Activated B cell treated with CpG ODN at 0.5 μM for 24 hours (primary cell): ENCODE data around the gene RBM38. TPM values are rescaled to one million over a fixed set of nuclear protein-coding genes. Genes with fewer than 3 reads are reported as not detected.

ENCODE experiments used
- ATAC-seq: fragments of 200-7000 bp; cut with Tn5 transposase; one replicate; pipeline ENCODE4 v1.10.0; 2021; ENCODE audit warnings: low read depth, mild to moderate bottlenecking, moderate library complexity
- CTCF ChIA-PET: fragments of 350-600 bp; sonication (Branson Sonifier 250); formaldehyde crosslinking; loops from one replicate; lab custom pipeline; 2021; ENCODE audit warnings: antibody characterized with exemption; lab: Charles Lee
- POLR2A ChIA-PET: fragments of 350-600 bp; sonication (Branson Sonifier 250); formaldehyde crosslinking; loops from one replicate; lab custom pipeline; 2021; ENCODE audit warnings: antibody characterized with exemption; lab: Charles Lee
- DNase-seq: peaks from one replicate; pipeline ENCODE4 v3.0.0; 2022
- H3K27ac Mint-ChIP-seq: one replicate; pipeline ENCODE4 v1.8.0; 2020; ENCODE audit warnings: mixed read lengths
- H3K27me3 Mint-ChIP-seq: one replicate; pipeline ENCODE4 v1.8.0; 2021; ENCODE audit warnings: mixed read lengths
- H3K36me3 Mint-ChIP-seq: one replicate; pipeline ENCODE4 v1.8.0; 2021; ENCODE audit warnings: low read depth, mixed read lengths
- H3K4me1 Mint-ChIP-seq: one replicate; pipeline ENCODE4 v1.8.0; 2021; ENCODE audit warnings: mixed read lengths
- H3K4me3 Mint-ChIP-seq: one replicate; pipeline ENCODE4 v1.8.0; 2020; ENCODE audit warnings: mild to moderate bottlenecking, mixed read lengths
- H3K9me3 Mint-ChIP-seq: one replicate; pipeline ENCODE4 v1.8.0; 2020; ENCODE audit warnings: mixed read lengths
- intact Hi-C: fragments of 100-400 bp; cut with micrococcal nuclease; formaldehyde crosslinking; loops from one replicate; pipeline ENCODE4 v1.15.1; 2024
- total RNA-seq: library from RNA; stranded (reverse); gene quantifications from 2 replicates; pipeline ENCODE4 v1.2.3, GENCODE V29; 2022
- TF ChIP-seq, protein P1 (sequence below): fragments of 200-600 bp; IDR thresholded peaks from one replicate; pipeline ENCODE4 v1.8.0; 2022; ENCODE audit warnings: antibody characterized with exemption, mild to moderate bottlenecking

The RBM38 gene
- total RNA-seq, 1 donor from 2014 or later: 69.6 TPM

GRCh38 chr20:57426271-57426689 is 35.1 kb downstream of the RBM38 start:
- TF ChIP-seq, protein P1, sequence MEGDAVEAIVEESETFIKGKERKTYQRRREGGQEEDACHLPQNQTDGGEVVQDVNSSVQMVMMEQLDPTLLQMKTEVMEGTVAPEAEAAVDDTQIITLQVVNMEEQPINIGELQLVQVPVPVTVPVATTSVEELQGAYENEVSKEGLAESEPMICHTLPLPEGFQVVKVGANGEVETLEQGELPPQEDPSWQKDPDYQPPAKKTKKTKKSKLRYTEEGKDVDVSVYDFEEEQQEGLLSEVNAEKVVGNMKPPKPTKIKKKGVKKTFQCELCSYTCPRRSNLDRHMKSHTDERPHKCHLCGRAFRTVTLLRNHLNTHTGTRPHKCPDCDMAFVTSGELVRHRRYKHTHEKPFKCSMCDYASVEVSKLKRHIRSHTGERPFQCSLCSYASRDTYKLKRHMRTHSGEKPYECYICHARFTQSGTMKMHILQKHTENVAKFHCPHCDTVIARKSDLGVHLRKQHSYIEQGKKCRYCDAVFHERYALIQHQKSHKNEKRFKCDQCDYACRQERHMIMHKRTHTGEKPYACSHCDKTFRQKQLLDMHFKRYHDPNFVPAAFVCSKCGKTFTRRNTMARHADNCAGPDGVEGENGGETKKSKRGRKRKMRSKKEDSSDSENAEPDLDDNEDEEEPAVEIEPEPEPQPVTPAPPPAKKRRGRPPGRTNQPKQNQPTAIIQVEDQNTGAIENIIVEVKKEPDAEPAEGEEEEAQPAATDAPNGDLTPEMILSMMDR: no peak
- POLR2A ChIA-PET: interaction anchor here (1.3 to 3.0 kb wide), 4 partner anchors 25 to 55 kb away, joined by 5 to 13 read pairs (median 6); no protein-coding TSS in a partner anchor
- intact Hi-C loops: no loop called here
- ATAC-seq: no peak
- Mint-ChIP-seq H3K27ac (peak overlapping the region; percentile 0), H3K36me3 (no peaks in the 10 kb centered on the region), H3K27me3 (no peaks in the 10 kb centered on the region), H3K9me3 (no peaks in the 10 kb centered on the region), H3K4me3 (peak overlapping the region; percentile 29), H3K4me1 (peaks cover 71% of the 10 kb centered on the region)
- DNase-seq: no peak
- CTCF ChIA-PET: no interaction called here

- Mint-ChIP-seq H3K27me3 (no peaks in the 10 kb centered on the region), H3K4me3 (no peak overlapping the region), H3K4me1 (peaks cover 77% of the 10 kb centered on the region), H3K9me3 (no peaks in the 10 kb centered on the region), H3K27ac (peak overlapping the region; percentile 0), H3K36me3 (no peaks in the 10 kb centered on the region)
- DNase-seq: no peak
- ATAC-seq: no peak
- ChIA-PET CTCF (interaction anchor here (0.9 kb wide), 1 partner anchor 169 kb away, joined by 3 read pairs; no protein-coding TSS in a partner anchor), POLR2A (interaction anchor here (1.7 to 3.0 kb wide), 3 partner anchors 26 to 34 kb away, joined by 5 to 13 read pairs (median 7); no protein-coding TSS in a partner anchor)
- intact Hi-C loops: no loop called here
- TF ChIP-seq, protein P1: no peak
Measured at GRCh38 chr20:57426831-57427230, 35.6 kb downstream of the RBM38 start.

DNA sequence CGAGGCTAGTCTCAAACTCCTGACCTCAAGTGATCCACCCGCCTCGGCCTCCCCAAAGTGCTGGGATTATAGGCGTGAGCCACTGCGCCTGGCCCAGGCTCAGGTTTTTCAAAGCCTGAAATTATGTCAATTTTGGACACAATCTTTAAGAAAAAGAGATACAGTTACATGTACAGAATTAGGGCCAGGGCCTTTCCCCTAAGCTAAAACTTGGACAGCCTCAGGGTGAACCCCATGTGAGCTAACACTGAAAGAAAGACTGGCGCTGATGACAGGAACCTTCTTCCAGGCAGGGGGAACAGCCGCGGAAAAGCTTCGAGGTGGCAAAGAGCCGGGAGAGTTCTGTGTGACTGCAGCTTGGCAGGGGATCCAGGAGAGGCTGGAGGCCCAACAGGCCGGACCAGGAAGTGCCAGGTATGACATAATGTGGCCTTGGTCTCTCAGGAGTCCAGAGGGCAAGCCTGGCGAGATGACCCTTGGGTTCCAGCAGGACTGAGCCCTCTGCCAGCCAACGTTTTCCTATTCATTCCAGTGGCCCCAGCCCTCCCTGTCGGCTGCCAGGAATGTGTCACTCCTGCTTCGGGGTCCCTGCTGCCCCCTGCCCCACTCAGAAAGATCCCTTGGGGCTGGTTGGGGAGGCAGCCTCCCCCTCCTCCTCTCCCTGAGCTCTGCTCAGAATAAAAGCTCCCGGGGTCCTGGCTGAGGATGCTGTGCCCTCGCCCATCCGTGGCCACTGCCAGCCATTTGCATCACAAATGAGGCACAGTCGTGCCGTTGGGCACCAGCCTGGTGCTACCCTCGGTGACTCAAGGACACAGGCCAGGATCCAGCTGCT is 37.3 kb downstream of the RBM38 start:
- peaks cover 92% of the 10 kb centered on the region for H3K4me1 Mint-ChIP-seq

GRCh38 chr20:57429159-57429496 is 37.9 kb downstream of the RBM38 start:
- CTCF ChIA-PET: interaction anchor here (1.4 kb wide), 1 partner anchor 39 kb away, joined by 8 read pairs; no protein-coding TSS in a partner anchor
- TF ChIP-seq, protein P1: no peak
- Mint-ChIP-seq H3K9me3 (no peaks in the 10 kb centered on the region), H3K36me3 (no peaks in the 10 kb centered on the region), H3K4me3 (no peak overlapping the region), H3K4me1 (peaks cover 92% of the 10 kb centered on the region), H3K27ac (no peak overlapping the region), H3K27me3 (no peaks in the 10 kb centered on the region)
- POLR2A ChIA-PET: interaction anchor here (0.6 to 8.4 kb wide), 7 partner anchors 17 to 1647 kb away, joined by 3 to 112 read pairs (median 6); partner anchors contain the start of gene RBM38
- intact Hi-C loops: no loop called here
- DNase-seq (no peak), ATAC-seq (no peak)

More for the DNA sequence above, 37.3 kb downstream of the RBM38 start:
- ChIA-PET CTCF (interaction anchor here (1.0 kb wide), 1 partner anchor 38 kb away, joined by 3 read pairs; no protein-coding TSS in a partner anchor), POLR2A (interaction anchor here (0.6 to 8.4 kb wide), 5 partner anchors 17 to 1648 kb away, joined by 3 to 112 read pairs (median 6); partner anchors contain the start of gene RBM38)
- Mint-ChIP-seq H3K4me3 (no peak overlapping the region), H3K27ac (no peak overlapping the region), H3K9me3 (no peaks in the 10 kb centered on the region), H3K27me3 (no peaks in the 10 kb centered on the region), H3K36me3 (no peaks in the 10 kb centered on the region)
- no peak for ATAC-seq
- no peak for DNase-seq
- TF ChIP-seq, protein P1: no peak
- intact Hi-C loops: no loop called here
